H1 (cell line): ENCODE measurements around the gene GALNT17. TPM values are rescaled to one million over a fixed set of nuclear protein-coding genes. Genes with fewer than 3 reads are reported as not detected.

ENCODE experiments used
- CTCF ChIA-PET: fragments of 300-600 bp; sonication (Branson Sonifier 250); formaldehyde crosslinking; loops from one replicate; lab custom pipeline; 2021; ENCODE audit not compliant: partially characterized antibody; lab: Charles Lee
- POLR2A ChIA-PET: fragments of 300-600 bp; sonication (Branson Sonifier 250); formaldehyde crosslinking; loops from one replicate; lab custom pipeline; 2021; ENCODE audit warnings: inconsistent platforms; ENCODE audit not compliant: partially characterized antibody; lab: Charles Lee
- DNase-seq, 2 experiments: peaks; one replicate each; pipeline versions ENCODE4 v3.0.0 to v3.0.0-alpha.2; 2010 to 2022; ENCODE audit warnings: low spot score in 2 of 2, low read depth in 1 of 2, mixed read lengths in 1 of 2
- FAIRE-seq: peaks from 2 replicates; lab custom pipeline; 2011; peaks lifted over from hg19 to GRCh38; lab: Jason Lieb, UNC
- H2AFZ ChIP-seq: 2 replicates; pipeline ENCODE4 v1.8.1; 2012; ENCODE audit warnings: low read length, inconsistent platforms
- H2AK5ac ChIP-seq: 2 replicates; pipeline ENCODE4 v1.6.1; 2013; ENCODE audit warnings: low read depth, low read length
- H2BK120ac ChIP-seq: replicated peaks from 2 replicates; pipeline ENCODE3; 2013; ENCODE audit warnings: low read depth, low read length, inconsistent platforms
- H2BK12ac ChIP-seq: 2 replicates; pipeline ENCODE4 v1.6.1; 2013; ENCODE audit warnings: low read depth, low read length
- H2BK15ac ChIP-seq: 2 replicates; pipeline ENCODE4 v1.6.1; 2013; ENCODE audit warnings: low read length
- H2BK20ac ChIP-seq: 2 replicates; pipeline ENCODE4 v1.6.1; 2013; ENCODE audit warnings: low read length
- H2BK5ac ChIP-seq: 2 replicates; pipeline ENCODE4 v1.6.1; 2013; ENCODE audit warnings: low read depth, low read length
- H3K14ac ChIP-seq: 2 replicates; pipeline ENCODE4 v1.6.1; 2013; ENCODE audit warnings: inconsistent platforms; ENCODE audit not compliant: insufficient read length
- H3K18ac ChIP-seq: 2 replicates; pipeline ENCODE4 v1.6.1; 2013; ENCODE audit warnings: low read length; ENCODE audit errors: extremely low read depth
- H3K23ac ChIP-seq: 2 replicates; pipeline ENCODE4 v1.6.1; 2013; ENCODE audit warnings: inconsistent platforms; ENCODE audit not compliant: insufficient read length
- H3K23me2 ChIP-seq: 2 replicates; pipeline ENCODE4 v1.6.1; 2013; ENCODE audit warnings: low read depth, low read length
- H3K27ac ChIP-seq: 2 replicates; pipeline ENCODE4 v1.6.1; 2011; ENCODE audit warnings: low read depth, low read length, inconsistent platforms
- H3K27me3 ChIP-seq, 4 experiments: replicated peaks in 1 of 4; 1 replicate in 1 of 4; 2 replicates in 3 of 4; pipeline versions ENCODE4 v1.6.1 to v1.8.1; 2011 to 2013; ENCODE audit warnings: low read length in 3 of 4, mild to moderate bottlenecking in 3 of 4, inconsistent platforms in 2 of 4, mixed read lengths in 2 of 4, moderate library complexity in 1 of 4; ENCODE audit not compliant: control insufficient read depth in 3 of 4, insufficient read depth in 3 of 4; ENCODE audit errors: extremely low read depth in 1 of 4
- H3K36me3 ChIP-seq, 4 experiments: 2 replicates each; pipeline versions ENCODE4 v1.6.1 to v1.8.1; 2011 to 2013; ENCODE audit warnings: mild to moderate bottlenecking in 4 of 4, low read length in 3 of 4, moderate library complexity in 2 of 4, control low read depth in 1 of 4, inconsistent platforms in 1 of 4; ENCODE audit not compliant: insufficient read depth in 4 of 4, control insufficient read depth in 2 of 4
- H3K4ac ChIP-seq: replicated peaks from 2 replicates; pipeline ENCODE3; 2013; ENCODE audit warnings: low read length, low read depth, mixed read lengths, inconsistent platforms; ENCODE audit not compliant: insufficient read length
- H3K4me1 ChIP-seq, 4 experiments: replicated peaks in 1 of 4; 1 replicate in 1 of 4; 2 replicates in 3 of 4; pipeline versions ENCODE4 v1.6.1 to v1.8.1; 2011 to 2013; ENCODE audit warnings: low read length in 3 of 4, inconsistent platforms in 2 of 4, mixed read lengths in 1 of 4; ENCODE audit not compliant: insufficient read depth in 4 of 4, control insufficient read depth in 3 of 4
- H3K4me2 ChIP-seq, 2 experiments: 2 replicates each; pipeline versions ENCODE4 v1.6.1 to v1.8.1; 2011 to 2013; ENCODE audit warnings: low read depth in 2 of 2, low read length in 2 of 2, control low read depth in 1 of 2, inconsistent platforms in 1 of 2, mild to moderate bottlenecking in 1 of 2; ENCODE audit not compliant: insufficient read depth in 1 of 2
- H3K4me3 ChIP-seq, 4 experiments: fragments of 200-600, 300-600 bp in 1 of 4; sonication (generic), shearing (Covaris generic), sonication (Bioruptor Twin) in 1 of 4; 2 replicates each; pipeline versions ENCODE4 v1.5.1 to v1.8.1; 2011 to 2016; ENCODE audit warnings: low read length in 4 of 4, low read depth in 3 of 4, control low read depth in 2 of 4, inconsistent platforms in 2 of 4, mild to moderate bottlenecking in 2 of 4, mixed read lengths in 1 of 4, moderate library complexity in 1 of 4; ENCODE audit not compliant: insufficient read depth in 2 of 4; ENCODE audit errors: extremely low read depth in 1 of 4
- H3K56ac ChIP-seq: replicated peaks from 2 replicates; pipeline ENCODE3; 2013; ENCODE audit warnings: low read depth, mild to moderate bottlenecking, mixed read lengths, low read length, inconsistent platforms; ENCODE audit not compliant: insufficient read length
- H3K79me1 ChIP-seq: 2 replicates; pipeline ENCODE4 v1.6.1; 2013; ENCODE audit warnings: low read depth, low read length, control low read depth
- H3K79me2 ChIP-seq, 2 experiments: 2 replicates each; pipeline versions ENCODE4 v1.6.1 to v1.8.1; 2012 to 2013; ENCODE audit warnings: low read length in 2 of 2, mild to moderate bottlenecking in 2 of 2, inconsistent platforms in 1 of 2; ENCODE audit not compliant: insufficient read depth in 2 of 2, control insufficient read depth in 1 of 2
- H3K9ac ChIP-seq, 4 experiments: replicated peaks in 1 of 4; 1 replicate in 1 of 4; 2 replicates in 3 of 4; pipeline versions ENCODE4 v1.6.1 to v1.8.1; 2011 to 2013; ENCODE audit warnings: low read depth in 3 of 4, low read length in 3 of 4, control low read depth in 2 of 4, mild to moderate bottlenecking in 2 of 4, moderate library complexity in 2 of 4, inconsistent platforms in 1 of 4; ENCODE audit errors: extremely low read depth in 1 of 4
- H3K9me3 ChIP-seq, 2 experiments: 2 replicates each; pipeline versions ENCODE4 v1.6.1 to v1.8.1; 2012 to 2013; ENCODE audit warnings: mild to moderate bottlenecking in 2 of 2, moderate library complexity in 2 of 2, control low read depth in 1 of 2, inconsistent platforms in 1 of 2, low read depth in 1 of 2, low read length in 1 of 2, mixed read lengths in 1 of 2; ENCODE audit not compliant: insufficient read depth in 2 of 2
- H4K20me1 ChIP-seq, 2 experiments: replicated peaks in 1 of 2; 2 replicates each; pipeline versions ENCODE3 to v1.8.1; 2011 to 2013; ENCODE audit warnings: inconsistent platforms in 2 of 2, low read length in 2 of 2, mild to moderate bottlenecking in 1 of 2; ENCODE audit not compliant: insufficient read depth in 2 of 2, control insufficient read depth in 1 of 2
- H4K5ac ChIP-seq: 2 replicates; pipeline ENCODE4 v1.6.1; 2013; ENCODE audit warnings: low read length, low read depth, mixed read lengths, inconsistent platforms; ENCODE audit not compliant: insufficient read length
- H4K8ac ChIP-seq: 2 replicates; pipeline ENCODE4 v1.8.0; 2013; ENCODE audit warnings: mild to moderate bottlenecking, moderate library complexity, low read length, inconsistent platforms; ENCODE audit not compliant: insufficient read depth; ENCODE audit errors: extremely low read depth
- H4K91ac ChIP-seq: replicated peaks from 2 replicates; pipeline ENCODE3; 2013; ENCODE audit warnings: low read length, mixed read lengths, inconsistent platforms; ENCODE audit not compliant: insufficient read length
- CREB1 ChIP-seq: IDR thresholded peaks from 2 replicates; pipeline ENCODE4 v1.6.1; 2012; ENCODE audit warnings: inconsistent platforms
- GABPA ChIP-seq: IDR thresholded peaks from 2 replicates; pipeline ENCODE4 v1.6.1; 2011; ENCODE audit warnings: mild to moderate bottlenecking, low read length, moderate library complexity, borderline replicate concordance; ENCODE audit not compliant: insufficient read depth
- JUND ChIP-seq: IDR thresholded peaks from 2 replicates; pipeline ENCODE4 v1.6.1; 2011; ENCODE audit warnings: mild to moderate bottlenecking, improper control_type of control experiment, low read length
- POLR2A ChIP-seq, 2 experiments: IDR thresholded peaks; 1 replicate in 1 of 2; 2 replicates in 1 of 2; pipeline ENCODE4 v1.6.1; 2011; ENCODE audit warnings: low read depth in 2 of 2, low read length in 2 of 2, mild to moderate bottlenecking in 2 of 2; ENCODE audit errors: control extremely low read depth in 1 of 2
- SRF ChIP-seq: IDR thresholded peaks from 2 replicates; pipeline ENCODE4 v1.6.1; 2011; ENCODE audit warnings: mild to moderate bottlenecking, low read depth, low read length, moderate library complexity
- WGBS, 2 experiments: shearing (Covaris generic) in 1 of 2; methylation state at CpG; one replicate each; pipeline versions ENCODE4 v1.1.6 to v1.1.7; 2013 to 2015; ENCODE audit warnings: low lambda C conversion rate in 2 of 2, mixed read lengths in 2 of 2, inconsistent platforms in 1 of 2, low coverage in 1 of 2, missing lambda C conversion rate in 1 of 2; ENCODE audit not compliant: insufficient replicate concordance in 2 of 2, insufficient coverage in 1 of 2, insufficient read length in 1 of 2; ENCODE audit errors: extremely low coverage in 1 of 2, missing lambda C conversion rate in 1 of 2; 5-methylcytosine and 5-hydroxymethylcytosine counted together
- polyA plus RNA-seq, 7 experiments: library from polyadenylated mRNA; depleted of rRNA in 3 of 7; stranded (reverse) in 5 of 7; unstranded in 2 of 7; fragments of >200 nt in 5 of 7; fragments of 200-250 nt in 2 of 7; gene quantifications; 1 replicate in 5 of 7; 2 replicates in 1 of 7; 4 replicates in 1 of 7; pipeline versions ENCODE4 v1.2.1 to v1.2.3, GENCODE V29; 2011 to 2013; ENCODE audit warnings: missing spikeins in 2 of 7, mixed read lengths in 2 of 7
- total RNA-seq: library from RNA; stranded (reverse); fragmentation: NEBNext Ultra II Directional; extraction: Animal tissue kit (Norgen Biotek cat#: 25700); gene quantifications from 2 replicates; pipeline ENCODE4 v1.2.1, GENCODE V29; 2021
- TF ChIP-seq, protein P1 (sequence below): IDR thresholded peaks from 2 replicates; pipeline ENCODE4 v1.6.1; 2012; ENCODE audit warnings: low read length, inconsistent platforms

The GALNT17 gene
- total and polyA plus RNA-seq, 2 of the 8 experiments (the other 6 are each of a cell fraction or from before 2014, with no cell fraction given), result 37.7 to 47.0 TPM

DNA sequence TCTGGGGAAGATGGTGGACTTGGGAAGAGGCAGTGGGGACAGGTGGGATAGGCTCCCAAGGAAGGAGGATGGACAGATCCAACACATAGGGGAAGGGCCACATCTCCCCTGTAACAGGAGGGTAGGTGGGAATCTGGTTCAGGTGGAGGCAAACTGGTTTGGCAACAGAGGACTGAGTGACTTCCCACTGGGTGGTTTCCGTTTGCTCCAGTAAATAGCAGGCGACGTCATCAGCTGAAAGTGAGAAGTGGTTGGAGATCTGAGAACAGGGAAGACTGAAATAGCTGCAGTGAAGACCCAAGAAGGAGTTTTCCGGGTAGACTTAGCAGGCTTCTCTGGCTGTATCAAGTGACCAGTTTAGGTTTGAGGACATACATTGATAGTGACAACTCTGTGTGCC, 504.4 kb downstream of the GALNT17 start:
- 60% methylated on average over 4 of the region's 4 CpGs; no CpG with 5 or more reads in 1 of the 2 experiments for WGBS, 2 experiments
- Histone ChIP-seq H3K23ac (no peak overlapping the region), H2AFZ (no peak overlapping the region), H3K9me3 (no peaks in the 10 kb centered on the region), H3K79me2 (no peaks in the 10 kb centered on the region), H2BK15ac (no peak overlapping the region), H3K27me3 (no peaks in the 10 kb centered on the region), H3K4me2 (no peak overlapping the region), H3K27ac (peak overlapping the region; percentile 29; the same call in 1 of the 2 replicates), H3K79me1 (no peaks in the 10 kb centered on the region), H3K56ac (no peak overlapping the region), H4K8ac (no peak overlapping the region), H3K4me1 (peaks cover 2 to 13% (median 8%) of the 10 kb centered on the region in 4 experiments), H4K20me1 (no peaks in the 10 kb centered on the region), H3K18ac (no peak overlapping the region), H4K91ac (peak overlapping the region; percentile 49), H2BK20ac (0 out of 2 replicates have a peak overlapping the region, but pooled peaks have one; percentile 13), H3K9ac (no peak overlapping the region), H2BK5ac (no peak overlapping the region), H2BK12ac (0 out of 2 replicates have a peak overlapping the region, but pooled peaks have one; percentile 61), H2BK120ac (peak overlapping the region; percentile 21), H3K14ac (no peak overlapping the region), H3K4me3 (no peak overlapping the region), H3K4ac (peak overlapping the region; percentile 45), H3K36me3 (no peaks in the 10 kb centered on the region), H4K5ac (no peak overlapping the region), H3K23me2 (no peaks in the 10 kb centered on the region), H2AK5ac (no peak overlapping the region)
- DNase-seq (no peak), FAIRE-seq (peak; percentile 32)
- CTCF ChIA-PET, result interaction anchor here (0.9 kb wide), 1 partner anchor 123 kb away, joined by 4 read pairs; no protein-coding TSS in a partner anchor
- TF ChIP-seq GABPA (no peak), JUND (peak; percentile 69; the same call in 1 of the 2 replicates), CREB1 (peak; percentile 37; the same call in 1 of the 2 replicates), POLR2A (IDR thresholded peaks at IDR 0.05; ENCODE audit: control extremely low read depth in 1 of 2, low read depth in 2 of 2, low read length in 2 of 2) (0 out of 3 replicates have a peak, but pooled peaks of 1 of the 2 experiments have one; percentile 52), SRF (no peak)
- TF ChIP-seq, protein P1, sequence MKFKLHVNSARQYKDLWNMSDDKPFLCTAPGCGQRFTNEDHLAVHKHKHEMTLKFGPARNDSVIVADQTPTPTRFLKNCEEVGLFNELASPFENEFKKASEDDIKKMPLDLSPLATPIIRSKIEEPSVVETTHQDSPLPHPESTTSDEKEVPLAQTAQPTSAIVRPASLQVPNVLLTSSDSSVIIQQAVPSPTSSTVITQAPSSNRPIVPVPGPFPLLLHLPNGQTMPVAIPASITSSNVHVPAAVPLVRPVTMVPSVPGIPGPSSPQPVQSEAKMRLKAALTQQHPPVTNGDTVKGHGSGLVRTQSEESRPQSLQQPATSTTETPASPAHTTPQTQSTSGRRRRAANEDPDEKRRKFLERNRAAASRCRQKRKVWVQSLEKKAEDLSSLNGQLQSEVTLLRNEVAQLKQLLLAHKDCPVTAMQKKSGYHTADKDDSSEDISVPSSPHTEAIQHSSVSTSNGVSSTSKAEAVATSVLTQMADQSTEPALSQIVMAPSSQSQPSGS, result 0 out of 2 replicates have a peak, but pooled peaks have one; percentile 79
- POLR2A ChIA-PET, result no interaction called here
